Mesothelial cell of epicardium (in vitro differentiated cells): ENCODE data around the gene GULP1. TPM values are rescaled to one million over a fixed set of nuclear protein-coding genes. Genes with fewer than 3 reads are reported as not detected.

Source experiments
- DNase-seq, 2 experiments: peaks; one replicate each; pipeline ENCODE4 v3.0.0; 2021; ENCODE audit warnings: low spot score in 2 of 2; ENCODE audit not compliant: unreplicated experiment in 2 of 2
- H3K27ac Mint-ChIP-seq: 2 replicates; pipeline ENCODE4 v1.8.0; 2021; ENCODE audit warnings: mixed read lengths
- H3K27me3 Mint-ChIP-seq: 2 replicates; pipeline ENCODE4 v1.8.0; 2021; ENCODE audit warnings: low read depth, mixed read lengths
- H3K36me3 Mint-ChIP-seq: 2 replicates; pipeline ENCODE4 v1.8.0; 2021; ENCODE audit warnings: mixed read lengths
- H3K4me1 Mint-ChIP-seq: 2 replicates; pipeline ENCODE4 v1.8.0; 2021; ENCODE audit warnings: mixed read lengths
- H3K4me3 Mint-ChIP-seq: 2 replicates; pipeline ENCODE4 v1.8.0; 2021; ENCODE audit warnings: mild to moderate bottlenecking, moderate library complexity, mixed read lengths
- H3K9me3 Mint-ChIP-seq: 2 replicates; pipeline ENCODE4 v1.8.0; 2021; ENCODE audit warnings: mixed read lengths
- total RNA-seq: library from RNA; stranded (reverse); gene quantifications from 3 replicates; pipeline ENCODE4 v1.2.1, GENCODE V29; 2021
- TF ChIP-seq, protein P1 (sequence below): fragments of 200-600 bp; sonication (generic); IDR thresholded peaks from one replicate; pipeline ENCODE4 v1.5.0; 2021; ENCODE audit warnings: antibody characterized with exemption; ENCODE audit not compliant: unreplicated experiment

The GULP1 gene
- total RNA-seq, 1 donor from 2014 or later: 58.5 TPM

DNA sequence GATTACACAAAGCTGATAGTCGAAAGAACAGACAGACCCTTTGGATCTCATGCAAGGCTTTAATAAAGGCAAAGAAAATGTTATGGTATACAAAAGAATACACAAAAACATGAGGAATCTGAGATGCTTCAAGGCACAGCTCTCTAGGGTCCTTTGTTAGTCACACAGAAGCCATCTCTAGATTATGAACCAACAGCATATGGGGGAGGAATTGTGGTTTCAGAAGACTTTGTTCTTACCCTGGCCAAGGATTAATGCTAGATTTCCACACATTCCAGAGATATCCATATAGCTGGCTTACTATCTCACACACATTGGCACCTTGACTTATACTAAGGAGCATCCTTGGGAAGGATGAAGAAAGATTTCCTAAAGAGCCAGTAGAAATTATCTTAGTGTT lies 206.1 kb downstream of the GULP1 start:
- peaks cover 3% of the 10 kb centered on the region for H3K9me3 Mint-ChIP-seq
- H3K4me3 Mint-ChIP-seq: no peak overlapping the region
- no peak for DNase-seq
- peaks cover 17% of the 10 kb centered on the region for H3K36me3 Mint-ChIP-seq
- TF ChIP-seq, protein P1, sequence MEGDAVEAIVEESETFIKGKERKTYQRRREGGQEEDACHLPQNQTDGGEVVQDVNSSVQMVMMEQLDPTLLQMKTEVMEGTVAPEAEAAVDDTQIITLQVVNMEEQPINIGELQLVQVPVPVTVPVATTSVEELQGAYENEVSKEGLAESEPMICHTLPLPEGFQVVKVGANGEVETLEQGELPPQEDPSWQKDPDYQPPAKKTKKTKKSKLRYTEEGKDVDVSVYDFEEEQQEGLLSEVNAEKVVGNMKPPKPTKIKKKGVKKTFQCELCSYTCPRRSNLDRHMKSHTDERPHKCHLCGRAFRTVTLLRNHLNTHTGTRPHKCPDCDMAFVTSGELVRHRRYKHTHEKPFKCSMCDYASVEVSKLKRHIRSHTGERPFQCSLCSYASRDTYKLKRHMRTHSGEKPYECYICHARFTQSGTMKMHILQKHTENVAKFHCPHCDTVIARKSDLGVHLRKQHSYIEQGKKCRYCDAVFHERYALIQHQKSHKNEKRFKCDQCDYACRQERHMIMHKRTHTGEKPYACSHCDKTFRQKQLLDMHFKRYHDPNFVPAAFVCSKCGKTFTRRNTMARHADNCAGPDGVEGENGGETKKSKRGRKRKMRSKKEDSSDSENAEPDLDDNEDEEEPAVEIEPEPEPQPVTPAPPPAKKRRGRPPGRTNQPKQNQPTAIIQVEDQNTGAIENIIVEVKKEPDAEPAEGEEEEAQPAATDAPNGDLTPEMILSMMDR: no peak
- H3K27ac Mint-ChIP-seq: no peak overlapping the region
- H3K27me3 Mint-ChIP-seq: no peaks in the 10 kb centered on the region
- H3K4me1 Mint-ChIP-seq: peaks cover 18% of the 10 kb centered on the region

DNA sequence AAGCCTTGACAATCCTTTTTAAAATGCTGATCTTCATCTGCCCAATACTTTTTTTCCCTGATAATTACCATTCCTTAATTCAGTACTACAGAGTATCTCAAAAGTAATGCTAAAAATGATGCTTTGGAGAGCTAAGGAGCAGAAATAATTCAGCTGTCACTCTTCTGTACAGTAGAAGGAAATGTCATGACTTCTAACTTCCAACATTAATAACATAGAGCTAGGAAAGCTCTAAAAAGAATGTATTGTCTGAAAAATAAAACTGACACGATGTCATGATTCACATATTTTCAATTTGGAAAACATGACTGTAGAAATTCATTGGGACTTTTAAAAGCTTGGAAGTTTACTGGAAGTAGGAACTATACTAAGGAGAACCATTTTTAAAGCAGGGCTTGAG lies 212.3 kb downstream of the GULP1 start:
- Mint-ChIP-seq H3K4me1 (peaks cover 23% of the 10 kb centered on the region), H3K9me3 (peaks cover 6% of the 10 kb centered on the region), H3K27me3 (no peaks in the 10 kb centered on the region), H3K27ac (no peak overlapping the region), H3K4me3 (no peak overlapping the region), H3K36me3 (peaks cover 17% of the 10 kb centered on the region)
- TF ChIP-seq, protein P1: no peak
- no peak for DNase-seq

DNA sequence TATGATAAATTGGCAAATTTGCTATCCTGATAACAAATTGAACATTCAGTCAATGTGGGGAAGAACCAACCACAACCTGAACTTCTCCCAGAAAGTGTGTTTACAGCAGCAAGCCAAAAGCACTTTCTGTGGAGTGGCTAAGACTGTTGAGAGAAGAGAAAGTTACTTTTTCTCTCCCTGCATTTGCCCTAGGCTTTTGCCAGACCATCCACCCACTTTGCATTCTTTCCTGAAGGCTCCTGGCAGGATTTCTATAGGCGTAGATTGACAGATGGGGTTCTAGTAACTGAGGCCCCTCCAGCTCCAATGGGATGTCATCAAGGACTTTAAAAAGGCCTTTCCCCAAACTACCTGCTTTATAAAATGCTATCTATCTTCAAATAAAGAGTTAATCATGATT lies 215.2 kb downstream of the GULP1 start:
- TF ChIP-seq, protein P1: no peak
- Mint-ChIP-seq H3K9me3 (peaks cover 6% of the 10 kb centered on the region), H3K4me3 (no peak overlapping the region), H3K4me1 (peaks cover 35% of the 10 kb centered on the region), H3K27me3 (no peaks in the 10 kb centered on the region), H3K27ac (peak overlapping the region; percentile 79), H3K36me3 (peaks cover 11% of the 10 kb centered on the region)
- DNase-seq: no peak

DNA sequence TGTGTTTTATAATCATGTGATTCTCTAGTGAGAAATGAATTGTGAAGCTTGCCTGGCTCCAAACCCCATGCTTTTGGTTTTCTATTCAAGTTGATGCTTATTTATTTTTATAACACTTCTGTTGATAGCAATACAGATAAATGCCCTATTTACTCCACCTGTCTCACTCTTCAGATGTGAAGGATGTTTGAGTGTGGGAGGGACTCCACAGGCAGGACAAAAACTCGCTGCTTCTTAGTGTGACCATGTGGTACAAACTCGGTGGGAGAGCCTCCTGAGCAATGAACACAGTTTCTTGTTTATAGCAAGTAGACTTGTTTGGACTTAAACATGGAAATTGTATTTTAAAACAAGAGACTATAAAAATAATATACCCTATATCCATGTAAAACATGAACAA lies 219.7 kb downstream of the GULP1 start:
- Mint-ChIP-seq H3K4me1 (peaks cover 37% of the 10 kb centered on the region), H3K27me3 (no peaks in the 10 kb centered on the region), H3K27ac (peak overlapping the region; percentile 69), H3K36me3 (peaks cover 3% of the 10 kb centered on the region), H3K9me3 (no peaks in the 10 kb centered on the region), H3K4me3 (no peak overlapping the region)
- no peak for DNase-seq
- TF ChIP-seq, protein P1: no peak

DNA sequence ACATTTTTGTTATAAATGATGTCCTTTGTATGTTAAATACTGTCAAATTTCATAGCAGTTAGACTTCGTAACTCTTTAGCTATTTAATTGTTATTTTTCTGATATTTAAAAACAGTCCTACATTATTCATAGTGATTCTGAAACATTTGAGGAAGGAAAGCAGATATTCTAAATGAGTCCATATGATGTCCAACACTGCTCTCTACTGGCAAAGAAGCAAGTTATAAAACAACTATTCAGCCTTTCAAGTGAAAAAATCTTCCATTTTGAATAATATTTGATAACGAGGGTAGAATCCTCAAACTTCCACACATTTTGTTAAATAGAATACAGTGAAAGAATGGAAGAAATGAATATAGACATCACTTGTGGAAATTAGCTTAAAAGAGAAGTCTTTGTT lies 220.8 kb downstream of the GULP1 start:
- TF ChIP-seq, protein P1: peak; percentile 55
- Mint-ChIP-seq H3K27me3 (no peaks in the 10 kb centered on the region), H3K4me3 (no peak overlapping the region), H3K36me3 (peaks cover 3% of the 10 kb centered on the region), H3K9me3 (no peaks in the 10 kb centered on the region), H3K4me1 (peaks cover 34% of the 10 kb centered on the region), H3K27ac (no peak overlapping the region)
- no peak for DNase-seq

DNA sequence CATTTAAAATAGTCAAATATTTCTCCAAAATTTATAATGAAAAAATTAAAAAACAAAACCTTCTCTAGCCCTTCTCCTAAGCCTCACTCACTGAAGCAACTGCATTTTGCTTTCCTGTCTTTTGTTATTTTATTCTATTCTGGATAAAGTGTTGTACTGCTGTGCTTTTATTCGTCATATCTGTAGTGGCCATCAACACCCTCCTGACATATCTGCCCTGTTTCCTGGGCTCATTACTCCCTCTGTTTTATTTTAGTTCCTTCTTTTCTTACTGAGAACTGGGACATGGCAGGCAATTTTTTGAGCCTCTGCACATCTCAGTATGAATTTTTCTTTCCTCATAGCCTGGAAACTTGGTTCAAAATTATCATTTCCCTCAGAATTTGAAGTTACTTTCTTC lies 224.2 kb downstream of the GULP1 start:
- H3K9me3 Mint-ChIP-seq: peaks cover 5% of the 10 kb centered on the region
- no peak overlapping the region for H3K4me3 Mint-ChIP-seq
- TF ChIP-seq, protein P1: no peak
- H3K27me3 Mint-ChIP-seq: no peaks in the 10 kb centered on the region
- H3K36me3 Mint-ChIP-seq: peaks cover 9% of the 10 kb centered on the region
- peaks cover 50% of the 10 kb centered on the region for H3K4me1 Mint-ChIP-seq
- H3K27ac Mint-ChIP-seq: peak overlapping the region; percentile 80
- no peak for DNase-seq
